GM12875 (cell line): ENCODE data around the gene KCTD12.

Experiments
- H3K4me3 ChIP-seq: one replicate; pipeline ENCODE4 v1.5.1; 2011; ENCODE audit warnings: low read depth, low read length, control low read depth
- CTCF ChIP-seq: IDR thresholded peaks from 2 replicates; pipeline ENCODE4 v1.5.1; 2011; ENCODE audit warnings: low read depth, mild to moderate bottlenecking, control low read depth, inconsistent platforms, low read length, moderate library complexity, borderline replicate concordance; ENCODE audit not compliant: insufficient read depth

The KCTD12 gene

GRCh38 chr13:76854894-76855293, 31.3 kb downstream of the KCTD12 start:
- no peak for TF ChIP-seq CTCF
- H3K4me3 ChIP-seq, result no peak overlapping the region

GRCh38 chr13:76853921-76854608, 32.1 kb downstream of the KCTD12 start:
- no peak overlapping the region for H3K4me3 ChIP-seq
- TF ChIP-seq CTCF, result no peak

GRCh38 chr13:76853481-76853880, 32.7 kb downstream of the KCTD12 start:
- H3K4me3 ChIP-seq, result no peak overlapping the region
- TF ChIP-seq CTCF, result no peak

GRCh38 chr13:76852986-76853385, 33.2 kb downstream of the KCTD12 start:
- TF ChIP-seq CTCF, result no peak

GRCh38 chr13:76851961-76852360, 34.2 kb downstream of the KCTD12 start:
- no peak overlapping the region for H3K4me3 ChIP-seq
- TF ChIP-seq CTCF, result no peak

More at GRCh38 chr13:76852986-76853385, 33.2 kb downstream of the KCTD12 start:
- no peak overlapping the region for H3K4me3 ChIP-seq

- no peak overlapping the region for H3K4me3 ChIP-seq
- no peak for TF ChIP-seq CTCF
Measured at GRCh38 chr13:76849493-76849892, 36.7 kb downstream of the KCTD12 start.

GRCh38 chr13:76848596-76848995, 37.6 kb downstream of the KCTD12 start:
- TF ChIP-seq CTCF, result no peak
- H3K4me3 ChIP-seq, result no peak overlapping the region
